ENCODE measurements around the gene LRMDA. TPM values are rescaled to one million over a fixed set of nuclear protein-coding genes. Genes with fewer than 3 reads are reported as not detected.

LRMDA gene
- polyA plus RNA-seq, 1 donor (not counting 4 experiments of a cell fraction or from before 2014, with no cell fraction given) = not detected

GRCh38 chr10:76045174-76045573 lies 613.8 kb downstream of the LRMDA start:
- Histone ChIP-seq H3K27ac (ENCODE audit: control insufficient read depth, insufficient read depth, low read length) (no peak overlapping the region), H4K20me1 (ENCODE audit: control insufficient read depth, extremely low read depth, insufficient read depth, low read length) (no peaks in the 10 kb centered on the region), H3K4me3 (ENCODE audit: control insufficient read depth in 2 of 3, extremely low read depth in 1 of 3, insufficient read depth in 2 of 3, low read depth in 1 of 3, low read length in 3 of 3) (no peak overlapping the region), H3K9me3 (ENCODE audit: control insufficient read depth, low read depth, low read length) (no peaks in the 10 kb centered on the region), H3K79me2 (ENCODE audit: control insufficient read depth, insufficient read depth, low read length) (no peaks in the 10 kb centered on the region), H3K4me1 (ENCODE audit: control insufficient read depth, extremely low read depth, insufficient read depth, low read length) (no peaks in the 10 kb centered on the region), H3K27me3 (ENCODE audit: control insufficient read depth, extremely low read depth, insufficient read depth, low read length) (peaks cover 3% of the 10 kb centered on the region), H2AFZ (ENCODE audit: control insufficient read depth, low read length) (no peak overlapping the region), H3K36me3 (ENCODE audit: control insufficient read depth in 2 of 2, extremely low read depth in 1 of 2, insufficient read depth in 2 of 2, low read length in 2 of 2) (no peaks in the 10 kb centered on the region), H3K4me2 (ENCODE audit: control insufficient read depth, extremely low read depth, insufficient read depth, low read depth, low read length) (no peak overlapping the region), H3K9ac (ENCODE audit: control insufficient read depth, extremely low read depth, insufficient read depth, low read length) (no peak overlapping the region), H3K9me1 (ENCODE audit: control insufficient read depth, extremely low read depth, insufficient read depth, low read length) (no peaks in the 10 kb centered on the region)
- dilution Hi-C loops (cut with MboI; ENCODE audit: extremely low pct_ligation_motif_present, low sequenced_read_pairs) = no loop called here
- FAIRE-seq (no peak), DNase-seq (ENCODE audit: low read depth, low spot score) (no peak)
- TF ChIP-seq EZH2 (IDR thresholded peaks at IDR 0.05; ENCODE audit: low read length) = no peak
- TF ChIP-seq CTCF (optimal IDR thresholded peaks at IDR 0.05 in 1 of 3, IDR thresholded peaks at IDR 0.05 in 1 of 3, conservative IDR thresholded peaks at IDR 0.05 in 1 of 3; ENCODE audit: extremely low read depth in 1 of 3, insufficient read depth in 2 of 3, low read length in 3 of 3) = no peak

- no peak for FAIRE-seq
- dilution Hi-C loops (cut with MboI; ENCODE audit: extremely low pct_ligation_motif_present, low sequenced_read_pairs) = no loop called here
- TF ChIP-seq EZH2 (IDR thresholded peaks at IDR 0.05; ENCODE audit: low read length) = no peak
- TF ChIP-seq CTCF (optimal IDR thresholded peaks at IDR 0.05 in 1 of 3, IDR thresholded peaks at IDR 0.05 in 1 of 3, conservative IDR thresholded peaks at IDR 0.05 in 1 of 3; ENCODE audit: extremely low read depth in 1 of 3, insufficient read depth in 2 of 3, low read length in 3 of 3) = no peak
Measured at GRCh38 chr10:76047521-76047920, 616.1 kb downstream of the LRMDA start.

More at GRCh38 chr10:76047521-76047920, 616.1 kb downstream of the LRMDA start:
- Histone ChIP-seq H3K9ac (ENCODE audit: control insufficient read depth, extremely low read depth, insufficient read depth, low read length) (no peak overlapping the region), H3K79me2 (ENCODE audit: control insufficient read depth, insufficient read depth, low read length) (no peaks in the 10 kb centered on the region), H3K27ac (ENCODE audit: control insufficient read depth, insufficient read depth, low read length) (no peak overlapping the region), H3K4me3 (ENCODE audit: control insufficient read depth in 2 of 3, extremely low read depth in 1 of 3, insufficient read depth in 2 of 3, low read depth in 1 of 3, low read length in 3 of 3) (no peak overlapping the region), H3K4me1 (ENCODE audit: control insufficient read depth, extremely low read depth, insufficient read depth, low read length) (no peaks in the 10 kb centered on the region), H3K36me3 (ENCODE audit: control insufficient read depth in 2 of 2, extremely low read depth in 1 of 2, insufficient read depth in 2 of 2, low read length in 2 of 2) (no peaks in the 10 kb centered on the region), H3K27me3 (ENCODE audit: control insufficient read depth, extremely low read depth, insufficient read depth, low read length) (peaks cover 3% of the 10 kb centered on the region), H4K20me1 (ENCODE audit: control insufficient read depth, extremely low read depth, insufficient read depth, low read length) (no peaks in the 10 kb centered on the region), H3K9me3 (ENCODE audit: control insufficient read depth, low read depth, low read length) (no peaks in the 10 kb centered on the region), H2AFZ (ENCODE audit: control insufficient read depth, low read length) (no peak overlapping the region), H3K9me1 (ENCODE audit: control insufficient read depth, extremely low read depth, insufficient read depth, low read length) (no peaks in the 10 kb centered on the region), H3K4me2 (ENCODE audit: control insufficient read depth, extremely low read depth, insufficient read depth, low read depth, low read length) (no peak overlapping the region)
- no peak for DNase-seq (ENCODE audit: low read depth, low spot score)

Measured in keratinocyte (primary cell).